GM19324 (cell line): ENCODE results near the gene KIF1A.
"Not testable (repeated sequence)": the region's sequence is repeated elsewhere in the genome, so short reads cannot be mapped to it uniquely, and the experiment has no call there.

ENCODE experiments used
- ATAC-seq: cut with Tn5 transposase; IDR thresholded peaks from one replicate; pipeline ENCODE4 v1.9.1; 2021; ENCODE audit warnings: mild to moderate bottlenecking, moderate library complexity; ENCODE audit not compliant: unreplicated experiment, low FRiP score

The KIF1A gene

DNA sequence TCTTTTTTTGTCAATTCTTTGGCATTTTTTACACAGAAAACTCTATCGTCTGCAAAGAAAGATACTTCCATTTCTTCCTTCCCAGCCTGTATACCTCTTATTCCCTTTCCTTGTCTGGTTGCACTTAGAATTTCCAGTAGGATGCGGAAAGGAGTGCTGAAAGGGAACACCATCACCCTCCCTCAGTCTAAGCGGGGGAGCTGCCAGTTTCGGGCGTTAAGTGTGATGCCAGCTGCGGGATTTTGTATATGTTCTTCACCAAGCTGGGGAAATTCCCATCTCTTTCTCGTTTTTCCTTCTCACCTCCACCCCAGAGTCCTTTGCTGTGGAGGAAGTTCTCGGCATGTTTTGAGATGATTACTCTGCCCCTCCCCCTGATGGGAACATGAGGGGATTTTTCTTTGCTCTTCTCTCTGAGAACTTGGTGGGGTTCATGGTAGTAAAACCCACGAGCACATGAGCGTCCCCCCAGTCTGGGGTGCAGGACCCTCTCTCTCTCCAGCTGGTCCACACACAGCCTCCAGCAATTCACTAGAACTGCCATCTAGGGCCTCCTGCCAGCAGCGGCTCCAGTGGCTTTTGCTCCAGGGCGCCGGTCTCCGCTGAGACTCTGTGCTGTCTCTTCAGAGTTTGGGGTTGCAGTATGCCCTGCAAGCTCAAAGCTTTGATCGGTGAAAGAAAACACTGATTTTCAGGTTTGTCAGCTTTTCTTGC, 112.8 kb downstream of the KIF1A start:
- no peak for ATAC-seq

DNA sequence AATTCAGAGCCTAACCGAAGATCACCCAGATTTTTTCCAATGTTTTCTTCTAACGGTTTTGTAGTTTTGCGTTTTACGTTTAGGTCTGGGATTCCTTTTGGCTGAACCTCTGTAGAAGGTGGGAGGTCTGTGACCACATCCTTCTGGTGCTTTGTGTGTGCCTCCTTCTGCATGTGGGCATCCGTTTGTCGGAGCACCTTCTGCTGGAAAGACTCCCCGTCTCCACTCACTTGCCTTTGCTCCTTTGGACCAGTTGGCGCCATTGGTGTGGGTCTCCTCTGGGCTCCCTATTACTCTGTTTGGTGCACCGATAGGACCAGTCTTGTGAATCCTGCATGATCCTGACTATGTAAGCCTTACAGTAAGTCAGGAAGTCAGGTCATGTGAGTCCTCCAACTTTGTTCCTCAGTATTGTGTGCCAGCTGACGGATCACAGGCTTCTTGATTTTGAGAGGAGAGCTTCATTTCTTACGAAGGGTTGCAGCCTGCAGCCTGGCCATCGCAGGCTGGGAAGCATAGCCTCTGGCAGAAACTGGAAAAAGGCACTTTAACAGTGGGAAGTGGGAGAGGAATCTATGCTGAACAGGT, 114.7 kb downstream of the KIF1A start:
- no peak for ATAC-seq

DNA sequence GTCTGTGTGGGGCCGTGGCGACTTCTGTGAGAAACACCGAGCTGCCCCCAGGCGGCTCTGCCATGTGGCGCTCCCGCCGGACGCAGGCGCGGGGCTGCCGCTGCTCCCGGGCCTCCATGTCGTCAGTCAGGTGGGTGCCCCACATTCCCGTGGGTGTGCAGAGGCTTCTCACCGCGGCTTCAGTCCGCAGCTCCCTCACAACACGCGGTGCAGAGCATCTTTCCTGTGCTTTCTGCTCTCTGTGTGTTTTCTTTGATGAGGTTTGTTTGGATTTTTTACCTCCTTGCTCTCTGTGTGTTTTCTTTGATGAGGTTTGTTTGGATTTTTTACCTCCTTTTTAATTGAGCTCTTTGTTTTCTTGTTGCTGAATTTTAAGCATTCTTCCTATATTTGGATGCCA, 115.4 kb downstream of the KIF1A start:
- no peak for ATAC-seq

DNA sequence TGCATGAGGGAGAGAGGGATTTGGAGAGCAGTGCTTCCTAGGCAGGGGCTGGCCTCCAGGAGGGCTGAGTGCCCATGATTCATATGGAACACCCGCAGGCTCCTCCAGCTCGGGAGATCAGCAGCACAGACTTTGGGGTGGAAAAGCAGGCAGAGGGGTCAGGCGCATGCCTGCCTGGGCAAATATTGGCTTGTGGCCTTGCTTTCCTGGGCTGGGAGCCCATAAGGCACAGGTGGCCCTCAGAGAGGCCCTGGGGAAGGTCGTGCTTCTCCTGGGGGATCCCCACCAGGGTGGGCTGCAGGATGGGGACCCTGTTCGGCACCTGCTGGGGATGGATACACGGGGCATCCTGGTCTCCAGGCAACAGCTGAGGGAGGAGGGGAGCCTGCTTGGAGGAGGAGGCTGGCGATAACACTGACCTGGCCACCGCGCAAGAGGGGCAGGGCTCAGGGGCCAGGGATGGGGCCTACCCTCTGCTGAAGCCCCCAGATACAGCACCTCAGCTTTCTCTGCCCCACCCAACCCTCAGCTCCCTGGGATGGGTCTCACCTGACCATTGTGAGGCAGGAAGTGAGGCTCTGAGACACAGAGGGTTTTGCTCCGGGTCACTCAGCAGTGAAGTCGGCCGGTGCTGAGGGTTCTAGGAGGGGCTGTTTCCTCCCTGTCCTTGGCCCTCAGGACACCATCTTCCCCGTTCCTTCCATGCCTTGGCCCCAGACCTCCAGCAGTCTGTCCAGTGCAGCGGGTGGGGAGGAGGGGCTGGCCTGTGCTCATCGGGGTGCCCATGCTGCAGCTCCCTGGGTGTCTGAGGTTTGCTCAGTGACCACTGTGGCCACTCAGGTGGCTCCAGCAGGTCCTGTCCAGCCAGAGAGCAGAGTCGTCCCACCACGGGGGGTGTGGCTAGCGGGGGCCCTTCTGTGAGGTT, 116.3 kb downstream of the KIF1A start:
- no peak for ATAC-seq

DNA sequence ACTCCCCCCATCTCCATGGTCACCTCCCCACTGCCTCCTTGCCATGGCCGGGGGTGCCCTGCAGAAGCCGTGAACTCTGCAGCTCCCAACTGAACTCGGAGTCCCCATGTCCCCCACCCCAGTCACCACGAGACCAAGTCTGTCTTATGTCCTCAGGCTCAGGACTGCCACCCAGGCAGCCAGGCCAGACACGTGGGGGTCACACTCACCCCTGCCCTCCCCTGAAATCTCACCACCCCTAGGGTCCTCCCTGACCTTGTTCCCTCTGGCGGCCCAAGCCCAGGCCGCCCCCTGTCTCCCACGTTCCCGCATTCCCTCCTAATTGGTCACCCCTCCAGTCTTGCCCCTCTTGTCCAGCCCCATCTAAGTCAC, 117.4 kb downstream of the KIF1A start:
- no peak for ATAC-seq

DNA sequence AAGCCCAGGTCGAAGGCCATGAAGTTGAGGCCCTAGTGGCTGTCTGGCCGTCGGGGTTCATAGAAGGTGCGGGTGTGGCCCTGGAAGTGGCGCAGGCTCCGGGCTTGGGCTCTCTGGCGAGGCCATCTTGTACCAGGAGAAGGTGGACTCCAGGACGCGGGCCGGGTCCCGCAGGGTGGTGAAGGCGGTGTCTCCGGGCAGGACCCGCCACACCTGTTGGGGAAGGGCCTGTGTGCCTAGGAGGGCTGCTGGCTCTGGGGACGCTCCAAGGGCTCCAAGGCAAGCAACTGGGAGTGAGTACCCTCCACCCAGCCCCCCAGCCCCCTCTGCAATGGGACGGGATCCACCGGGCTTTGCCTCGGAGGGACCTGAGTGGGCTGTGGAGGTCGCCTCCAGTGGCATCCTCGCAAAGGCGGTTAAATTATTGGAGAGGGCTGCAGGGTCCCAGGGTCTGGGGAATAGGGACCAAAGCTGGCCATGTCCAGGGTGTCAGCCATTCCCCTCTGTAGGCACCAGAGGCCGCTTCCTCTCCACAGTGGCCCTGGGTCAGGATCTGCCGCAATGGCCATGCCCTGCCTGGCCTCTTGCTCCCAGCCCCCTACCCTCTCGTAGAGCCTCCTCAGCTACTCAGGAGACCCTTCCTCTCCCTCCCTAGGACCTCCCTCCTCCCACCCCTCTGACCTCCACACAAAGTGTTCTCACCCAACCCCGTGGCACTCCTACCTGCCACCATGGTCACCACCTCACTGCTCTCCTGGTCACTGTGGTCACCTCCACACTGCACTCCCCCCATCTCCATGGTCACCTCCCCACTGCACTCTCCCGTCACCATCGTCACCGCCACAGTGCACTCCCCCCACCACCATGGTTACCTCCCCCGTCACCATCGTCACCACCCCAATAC, 118.0 kb downstream of the KIF1A start:
- ATAC-seq, result no peak

DNA sequence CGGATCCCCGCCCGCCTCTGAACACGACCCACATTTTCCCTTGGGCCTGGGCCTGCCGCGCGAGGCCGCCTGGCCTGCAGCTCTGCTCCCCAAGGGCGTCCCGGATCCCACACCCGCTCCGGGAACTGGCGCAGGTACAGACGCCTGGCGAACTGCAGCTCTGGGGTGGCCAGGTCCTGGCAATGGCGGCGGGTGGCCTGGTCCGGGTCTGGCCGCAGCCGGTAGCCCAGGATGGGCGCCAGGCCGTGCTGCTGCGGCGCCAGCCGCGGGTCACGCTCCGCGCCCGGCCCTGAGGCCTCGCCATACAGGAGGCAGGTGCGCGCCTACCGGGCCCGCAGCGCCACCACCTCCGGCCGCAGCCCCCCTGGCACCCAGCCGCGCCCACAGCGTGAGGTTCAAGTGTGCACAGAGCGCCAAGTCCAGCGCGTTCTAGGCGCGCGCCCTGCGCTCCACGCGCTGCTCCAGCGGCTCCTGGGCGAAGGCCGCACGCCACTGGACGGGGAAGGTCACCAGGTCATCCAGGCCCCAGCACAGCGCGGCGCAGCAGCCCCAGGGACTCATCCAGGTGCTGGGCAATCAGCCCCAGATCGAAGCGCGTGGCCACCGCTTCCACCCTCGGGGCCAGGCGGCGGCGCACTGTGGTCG, 118.8 kb downstream of the KIF1A start:
- no peak for ATAC-seq

DNA sequence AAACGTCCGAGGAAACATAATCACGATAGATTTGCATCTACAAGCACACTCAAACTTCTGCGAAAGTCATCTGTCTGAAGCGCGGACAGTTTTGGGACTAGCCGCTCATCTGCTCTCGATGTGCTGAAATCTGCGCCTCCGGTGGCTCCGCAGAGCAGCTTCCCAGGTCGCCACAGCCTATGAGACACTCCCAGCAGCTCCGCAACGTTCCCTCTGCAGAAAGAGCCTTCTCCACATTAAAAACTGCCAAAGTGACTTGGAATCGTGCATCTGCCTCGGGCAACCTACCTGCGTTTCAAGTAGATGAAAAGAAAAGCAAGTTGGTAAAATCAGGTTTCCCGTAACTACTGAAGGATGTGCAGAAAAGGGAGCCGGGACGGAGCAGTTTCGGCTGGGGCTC, 119.4 kb downstream of the KIF1A start:
- not testable (repeated sequence) for ATAC-seq

DNA sequence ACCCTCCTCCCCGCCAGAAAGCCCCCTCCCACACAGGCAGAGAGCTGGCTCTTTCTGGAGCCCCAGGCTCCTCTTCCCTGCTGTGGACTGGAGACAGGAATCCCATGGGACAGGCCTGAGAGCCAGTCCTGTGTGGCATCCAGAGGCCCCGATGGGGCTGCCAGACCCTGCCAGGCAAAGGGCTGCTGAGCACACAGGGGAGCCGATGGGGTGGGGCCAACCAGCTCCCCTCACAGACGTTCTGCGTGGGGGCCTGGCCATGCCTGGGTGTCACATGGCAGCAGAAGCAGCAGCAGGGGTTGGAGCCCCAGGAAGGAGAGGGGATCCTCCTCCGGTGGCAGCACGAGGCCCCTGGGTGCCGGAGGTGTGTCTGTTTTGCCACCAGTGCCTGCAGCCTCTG, 120.2 kb downstream of the KIF1A start:
- ATAC-seq, result not testable (repeated sequence)

DNA sequence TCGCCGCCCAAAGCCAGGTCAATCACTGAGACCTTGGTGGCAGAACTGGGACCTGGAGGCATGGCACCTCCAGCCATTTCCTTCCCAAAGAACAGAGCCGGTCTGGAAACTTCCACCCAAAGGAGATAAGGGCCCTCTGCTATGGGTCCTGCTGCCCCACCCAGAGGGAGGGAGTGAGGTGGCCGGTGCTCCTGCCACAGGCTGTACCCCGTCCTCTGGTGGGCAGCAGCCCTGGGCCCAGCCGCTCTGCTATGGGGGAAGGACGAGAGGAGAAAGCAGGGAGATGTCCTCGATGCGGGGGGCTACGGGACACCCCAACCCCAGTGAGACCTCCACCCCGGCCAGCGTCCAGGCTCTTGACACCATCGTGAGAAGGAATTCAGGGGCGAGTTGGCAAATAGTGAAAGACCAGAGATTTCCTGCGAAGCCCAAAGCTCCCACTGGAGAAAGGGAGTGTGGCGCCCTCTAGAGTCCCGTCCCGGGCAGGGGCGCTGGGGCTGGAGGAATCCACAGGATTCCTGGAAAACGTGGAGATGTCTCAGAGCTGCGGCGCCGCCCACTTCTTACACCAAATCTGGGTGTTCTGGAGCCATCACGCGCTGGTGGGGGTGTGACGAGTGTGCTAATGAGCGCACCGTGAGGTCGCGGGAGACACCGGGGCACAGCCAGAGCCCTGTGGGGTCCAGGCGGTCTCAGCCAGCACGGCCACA, 121.0 kb downstream of the KIF1A start:
- not testable (repeated sequence) for ATAC-seq

DNA sequence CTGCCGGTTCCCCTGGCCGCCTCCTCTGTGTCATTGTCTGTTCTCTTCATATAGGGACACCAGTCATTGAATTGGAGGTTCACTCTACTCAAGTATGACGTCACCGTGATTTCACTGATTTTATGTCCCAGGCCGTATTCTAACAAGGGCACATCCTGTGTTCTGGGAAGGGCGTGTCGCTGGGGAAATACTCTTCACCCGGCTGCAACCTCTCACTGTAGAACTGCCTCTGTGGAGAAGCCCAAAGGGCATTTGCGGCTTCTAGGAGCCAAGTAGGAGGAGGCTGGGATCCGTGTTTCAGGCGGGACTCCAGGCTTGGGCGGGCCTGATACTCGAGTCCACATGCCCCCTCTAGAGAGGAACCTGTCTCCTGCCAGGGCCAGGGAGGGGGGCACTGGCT, 123.5 kb downstream of the KIF1A start:
- not testable (repeated sequence) for ATAC-seq

DNA sequence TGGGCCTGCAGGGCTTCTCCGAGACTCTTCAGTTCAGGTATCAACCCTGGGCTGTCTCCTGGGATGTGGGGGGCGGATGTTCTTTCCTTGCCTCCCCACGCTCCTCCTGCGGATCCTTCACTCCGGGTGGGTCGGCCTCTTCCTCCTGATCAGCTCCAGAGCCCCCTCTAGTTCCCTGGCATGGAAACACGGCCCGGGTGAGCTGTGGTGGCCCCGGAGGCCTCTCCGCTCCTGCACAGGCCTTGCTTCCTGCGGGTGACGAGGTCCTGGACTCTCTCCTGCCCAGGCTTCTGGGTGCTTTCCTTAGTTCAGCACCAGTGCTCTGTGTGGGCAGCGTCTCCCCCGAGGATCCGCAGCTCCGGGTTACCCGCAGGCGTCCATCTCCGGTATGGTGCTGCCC, 124.4 kb downstream of the KIF1A start:
- ATAC-seq, result not testable (repeated sequence)

DNA sequence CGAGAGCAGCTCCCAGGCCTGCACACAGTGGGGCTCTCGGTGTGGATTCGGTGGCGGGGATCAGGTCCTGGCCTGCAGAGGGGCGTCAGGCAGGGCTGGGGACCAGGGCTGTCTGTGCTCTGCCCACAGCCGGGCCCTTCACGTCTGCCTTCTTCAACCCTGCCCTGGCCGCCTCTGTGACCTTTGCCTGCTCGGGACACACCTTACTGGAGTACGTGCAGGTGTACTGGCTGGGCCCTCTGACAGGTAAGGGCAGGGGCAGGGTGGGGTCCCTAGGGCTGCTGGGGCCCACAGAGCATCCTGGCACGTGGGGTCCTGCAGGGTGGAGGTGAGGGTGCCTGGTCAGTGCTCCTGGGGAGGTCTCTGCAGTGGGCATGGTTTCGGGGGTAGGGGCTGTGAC, 125.7 kb downstream of the KIF1A start:
- ATAC-seq, result not testable (repeated sequence)

DNA sequence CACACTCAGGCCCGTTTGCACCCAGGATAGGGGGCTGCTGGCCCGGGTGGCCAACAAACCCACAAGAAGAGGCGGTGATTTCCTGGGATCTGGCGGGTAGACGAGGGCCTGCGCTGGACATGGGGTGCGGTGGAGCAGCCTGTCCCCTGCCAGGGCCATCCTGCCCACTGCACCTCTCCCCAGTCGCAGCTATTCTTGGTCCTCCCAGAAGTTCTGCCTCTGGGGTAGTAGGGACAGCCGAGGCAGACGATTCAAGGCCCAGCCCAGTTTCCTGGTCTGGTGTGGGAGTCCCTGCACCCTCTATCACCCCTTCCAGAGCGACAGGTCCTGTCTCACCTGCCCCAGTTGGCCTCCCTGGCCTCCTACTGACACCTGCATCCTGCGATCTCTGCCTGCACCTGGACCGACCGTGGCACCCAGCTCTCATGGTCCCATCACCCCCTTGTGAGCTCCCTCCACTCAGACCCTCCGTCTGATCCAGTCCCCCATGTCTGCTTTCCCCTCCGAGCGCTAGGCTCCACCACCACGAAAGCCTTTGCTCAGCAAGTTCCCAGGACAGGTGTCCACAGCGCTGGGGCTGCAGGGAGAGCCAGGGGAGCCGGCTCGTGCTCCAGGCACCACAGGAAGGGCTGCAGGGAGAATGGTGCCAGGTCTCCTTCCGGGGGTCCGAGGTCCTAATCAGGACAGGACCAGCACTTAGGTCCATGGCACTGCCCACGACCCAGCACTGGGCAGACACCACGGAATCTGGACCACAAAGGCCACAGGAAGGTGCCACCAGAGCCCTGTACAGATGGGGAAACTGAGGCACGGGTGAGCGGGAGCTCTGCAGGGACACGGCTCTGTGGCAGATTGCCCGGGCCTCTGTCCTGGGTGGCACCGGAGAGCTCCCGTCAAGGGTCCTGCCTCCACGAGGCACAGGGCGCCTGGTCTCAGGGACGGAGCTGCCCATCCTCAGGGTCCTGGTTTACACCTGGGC, 127.1 kb downstream of the KIF1A start:
- ATAC-seq, result not testable (repeated sequence)

DNA sequence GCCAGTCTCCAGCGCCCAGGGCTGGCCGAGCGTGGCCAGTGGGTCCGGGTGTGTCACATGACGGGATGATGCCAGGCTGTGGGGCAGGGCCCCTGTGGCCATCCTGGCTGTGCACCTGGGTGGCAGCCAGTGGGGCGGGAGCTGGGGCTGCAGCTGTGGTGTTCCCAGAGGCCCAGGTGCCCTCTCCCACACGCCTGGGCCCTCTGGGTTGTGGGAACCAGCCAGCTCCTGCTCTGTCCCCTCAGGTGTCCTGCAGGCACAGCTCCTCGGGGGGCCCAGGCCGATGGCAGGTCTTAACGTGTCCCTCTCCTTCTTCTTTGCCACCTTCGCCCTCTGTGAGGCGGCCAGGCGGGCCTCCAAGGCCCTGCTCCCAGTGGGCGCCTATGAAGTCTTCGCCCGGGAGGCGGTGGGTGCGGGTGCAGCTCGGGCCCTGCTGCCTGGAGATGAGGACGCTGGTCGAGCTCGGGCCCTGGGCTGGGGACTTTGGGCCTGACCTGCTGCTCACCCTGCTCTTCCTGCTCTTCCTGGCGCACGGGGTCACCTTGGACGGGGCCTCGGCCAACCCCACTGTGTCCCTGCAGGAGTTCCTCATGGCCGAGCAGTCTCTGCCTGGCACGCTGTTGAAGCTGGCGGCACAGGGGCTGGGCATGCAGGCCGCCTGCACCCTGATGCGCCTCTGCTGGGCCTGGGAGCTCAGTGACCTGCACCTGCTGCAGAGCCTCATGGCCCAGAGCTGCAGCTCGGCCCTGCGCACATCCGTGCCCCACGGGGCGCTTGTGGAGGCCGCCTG, 128.2 kb downstream of the KIF1A start, which contains the start of gene AQP12A:
TSS of gene AQP12A (plus strand) at position 236 of the 790 bp plus-strand sequence. CDS start at position 284, 48 bp downstream.
- not testable (repeated sequence) for ATAC-seq

DNA sequence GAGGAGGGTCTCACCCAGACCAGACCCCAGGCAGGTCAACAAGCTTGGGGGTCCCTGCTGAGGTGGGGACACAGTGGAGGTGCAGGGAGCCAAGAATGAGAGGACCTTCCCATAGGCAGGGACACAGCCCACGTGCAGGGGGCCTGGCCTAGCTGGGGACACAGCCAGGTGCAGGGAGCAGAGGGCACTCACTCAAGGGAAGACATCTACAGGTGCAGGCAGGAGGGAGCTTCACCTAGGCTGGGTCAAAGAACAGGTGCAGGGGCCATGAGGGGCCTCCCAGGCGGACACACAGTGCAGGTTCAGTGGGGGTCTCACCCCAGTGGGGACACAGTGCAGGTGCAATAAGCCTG, 129.0 kb downstream of the KIF1A start:
- not testable (repeated sequence) for ATAC-seq

DNA sequence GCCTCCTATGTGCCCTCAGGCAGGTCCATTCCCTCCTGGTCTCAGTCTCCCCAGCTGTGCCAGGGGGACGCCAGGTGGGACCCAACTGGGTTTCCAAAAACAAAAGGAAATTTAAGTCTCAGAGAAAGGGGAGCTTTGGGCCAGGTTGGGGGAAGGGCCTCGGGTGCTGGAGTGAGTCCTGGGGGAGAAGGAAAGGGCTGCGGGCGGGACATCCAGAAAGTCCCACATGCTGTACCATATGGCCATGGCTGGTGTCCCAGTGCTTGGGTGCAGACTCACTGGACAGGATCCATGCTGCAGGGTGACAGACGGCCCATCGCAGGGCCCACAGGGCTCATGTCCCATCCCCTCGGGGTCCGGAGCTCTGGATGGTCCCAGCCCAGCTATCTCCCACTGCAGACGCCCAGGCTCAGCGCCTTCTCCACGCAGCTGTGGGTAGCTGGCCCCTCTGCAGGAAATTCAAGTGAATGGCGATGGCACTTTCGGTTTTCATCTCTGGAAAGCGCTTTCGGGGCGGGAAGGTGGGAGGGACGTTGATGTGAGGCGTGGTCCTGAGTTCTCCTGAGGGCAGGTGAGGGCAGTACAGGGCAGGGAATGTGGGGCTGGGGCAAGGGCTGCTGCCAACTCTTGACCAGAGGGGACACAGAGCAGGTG, 129.5 kb downstream of the KIF1A start:
- ATAC-seq, result not testable (repeated sequence)
